ENCODE data around the gene NTNG1.

NTNG1 gene

DNA sequence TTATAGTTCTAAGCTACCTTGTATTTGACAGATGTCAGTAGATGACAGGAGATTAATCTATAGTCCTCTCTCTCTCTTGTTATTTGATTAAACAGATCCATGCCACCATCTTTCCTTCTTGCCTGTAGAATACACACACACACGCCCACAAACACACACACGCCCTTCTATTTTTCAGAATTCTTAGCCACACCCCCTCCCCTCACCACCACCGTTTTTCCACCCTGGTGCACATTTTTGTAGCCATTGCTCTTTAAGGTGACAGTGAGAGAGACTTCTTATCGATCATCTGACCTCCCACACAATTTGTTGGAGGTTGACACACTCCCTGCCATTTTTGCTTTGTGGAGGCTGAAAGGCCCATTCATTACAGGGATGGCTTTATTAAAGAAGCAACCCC lies 123.2 kb downstream of the NTNG1 start:
- no peak for FAIRE-seq

DNA sequence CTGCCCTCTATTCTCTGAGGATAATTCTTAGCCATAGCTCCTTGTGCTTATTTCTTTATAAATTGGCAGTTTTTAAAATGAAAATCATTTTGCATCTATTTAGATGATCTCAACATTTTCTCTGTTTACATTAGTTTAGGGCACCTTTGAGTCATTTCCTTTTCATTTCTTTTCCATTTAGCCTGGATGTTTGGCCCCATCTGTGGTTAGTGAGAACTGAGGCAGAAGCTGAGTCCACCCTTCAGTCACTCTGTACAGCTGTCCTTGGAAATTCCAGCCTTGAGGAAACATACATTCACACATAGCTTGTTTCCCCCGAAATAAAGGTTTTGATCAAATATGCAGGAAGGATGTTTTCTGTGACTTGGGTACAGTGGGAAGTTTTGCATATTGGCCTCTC lies 123.7 kb downstream of the NTNG1 start:
- FAIRE-seq: no peak

DNA sequence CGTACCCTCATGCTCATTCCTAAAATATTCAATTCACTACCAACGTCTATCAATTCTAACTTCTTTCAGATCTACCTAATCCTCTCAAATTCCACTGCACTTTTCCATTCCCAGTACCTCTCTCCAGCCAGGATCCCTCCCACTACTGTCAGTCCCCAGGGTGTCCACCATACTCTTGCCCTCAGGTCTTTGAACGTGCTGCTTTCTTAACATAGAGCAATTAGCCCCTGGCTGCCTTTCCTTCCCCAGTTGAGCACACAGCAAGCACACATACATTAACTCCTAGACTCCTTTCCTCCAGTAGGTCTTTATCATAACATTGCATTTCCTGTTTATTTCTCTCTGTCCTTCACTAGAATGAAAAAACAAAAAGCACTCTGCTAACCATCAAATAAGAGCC lies 126.7 kb downstream of the NTNG1 start:
- no peak for FAIRE-seq

DNA sequence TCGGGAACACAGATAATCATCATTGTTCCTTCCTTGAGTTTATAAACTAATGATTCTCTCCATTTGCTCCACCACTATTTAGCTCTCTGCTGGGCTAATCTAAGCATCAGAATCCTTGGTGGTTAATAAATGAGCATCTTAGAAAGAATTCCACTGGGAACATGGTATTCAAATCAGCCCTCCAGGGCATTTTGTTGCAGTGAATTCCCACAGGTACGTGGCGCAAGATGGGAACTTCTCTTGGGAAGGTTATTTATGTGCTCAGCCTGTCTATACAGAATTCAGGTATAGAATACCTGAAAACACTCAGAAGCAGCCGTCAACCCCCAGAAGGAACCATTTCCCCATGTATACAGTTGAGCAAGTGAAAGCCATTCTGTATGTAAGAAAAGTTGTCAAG lies 131.5 kb downstream of the NTNG1 start:
- no peak for FAIRE-seq

DNA sequence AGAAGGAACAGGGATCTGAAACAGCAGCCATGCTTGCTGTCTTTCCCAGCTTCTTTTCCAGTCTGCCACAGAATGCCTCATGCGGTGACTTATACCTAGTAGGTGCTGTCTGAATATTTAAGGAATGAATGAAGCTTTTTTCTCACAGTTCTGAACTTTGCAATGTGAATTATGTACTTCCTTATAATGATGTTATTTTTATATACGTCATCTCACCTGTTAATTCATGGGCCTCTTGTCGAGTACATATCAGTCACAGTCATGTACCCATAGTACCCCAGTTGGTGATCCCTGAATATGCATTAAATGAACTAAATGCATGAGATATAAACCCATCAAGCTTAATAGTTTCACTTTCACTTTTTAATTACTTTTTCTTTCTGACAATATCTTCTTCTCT lies 132.7 kb downstream of the NTNG1 start:
- FAIRE-seq: no peak

DNA sequence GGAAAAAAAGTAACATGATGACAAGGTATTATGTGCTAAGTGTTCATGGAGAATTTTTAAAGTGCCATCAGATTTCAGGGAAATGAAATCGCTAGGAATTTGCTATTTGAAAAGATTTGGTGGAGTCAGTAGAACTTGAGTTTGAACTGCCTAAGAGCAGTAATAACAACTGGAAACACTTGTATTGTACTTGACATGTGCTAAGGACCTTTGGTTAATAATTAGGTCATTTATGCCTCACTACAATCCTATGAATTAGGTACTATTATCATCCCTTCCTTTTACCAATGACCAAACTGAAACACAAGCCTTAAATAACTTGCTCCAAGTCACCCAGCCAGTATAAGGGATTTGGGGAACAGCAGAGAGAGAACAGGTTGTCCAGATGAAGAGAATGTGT lies 133.4 kb downstream of the NTNG1 start:
- no peak for FAIRE-seq

DNA sequence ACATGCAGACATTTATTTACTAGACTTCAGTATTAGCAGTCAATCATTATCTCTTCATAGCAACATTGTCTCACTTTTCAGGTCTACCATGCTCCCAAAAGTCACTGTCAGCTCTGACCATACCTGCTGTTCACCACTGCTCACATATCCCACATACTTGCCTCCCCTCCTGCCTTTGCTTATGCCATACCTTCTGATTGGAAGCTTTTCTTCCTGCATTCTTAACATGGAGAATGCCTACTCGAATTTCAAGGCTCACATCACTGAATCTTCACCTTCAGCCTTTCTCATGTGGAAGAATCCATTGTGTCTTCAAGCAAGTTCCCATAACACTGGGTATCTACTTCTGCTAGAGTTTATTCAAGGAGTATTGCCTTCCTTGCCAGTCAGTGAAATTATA lies 135.4 kb downstream of the NTNG1 start:
- FAIRE-seq: no peak

DNA sequence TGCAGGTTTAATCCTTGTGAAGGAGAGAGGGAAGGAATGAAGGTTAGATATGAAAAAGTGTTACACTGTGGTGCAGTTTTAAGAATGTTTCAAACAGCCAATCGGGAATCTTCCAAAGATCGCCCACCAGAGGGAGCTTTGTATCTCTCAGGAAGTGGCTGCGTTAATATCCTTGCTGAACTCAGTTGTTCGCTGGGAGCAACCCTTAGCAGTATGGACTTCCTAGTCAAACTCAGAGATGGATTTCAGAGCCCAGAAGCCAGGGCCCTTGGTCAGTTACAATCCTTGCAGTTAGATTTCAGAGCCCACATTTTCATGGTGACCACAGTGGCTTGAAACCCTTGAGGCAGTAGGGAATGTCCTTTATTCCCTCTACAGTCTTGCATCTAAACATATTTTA lies 136.2 kb downstream of the NTNG1 start:
- FAIRE-seq: no peak

DNA sequence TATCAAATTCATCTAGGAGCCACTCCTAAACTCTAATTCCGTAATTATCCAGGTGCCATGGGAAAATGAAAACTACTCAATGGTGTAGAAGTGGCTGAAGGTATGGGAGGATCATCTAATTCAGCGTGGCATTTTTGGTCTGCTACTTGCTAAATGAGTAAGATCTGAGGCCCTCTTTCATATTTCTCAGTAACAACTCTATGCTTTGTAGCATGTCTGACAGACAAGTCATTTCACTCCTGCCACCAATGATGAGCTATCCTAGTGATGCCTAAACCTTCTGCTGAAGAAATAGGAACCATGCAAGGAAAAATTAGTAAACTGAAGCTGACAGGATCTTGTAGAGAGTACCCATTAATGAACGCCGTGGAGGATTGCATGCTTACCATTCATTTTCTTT lies 145.3 kb downstream of the NTNG1 start:
- no peak for FAIRE-seq

DNA sequence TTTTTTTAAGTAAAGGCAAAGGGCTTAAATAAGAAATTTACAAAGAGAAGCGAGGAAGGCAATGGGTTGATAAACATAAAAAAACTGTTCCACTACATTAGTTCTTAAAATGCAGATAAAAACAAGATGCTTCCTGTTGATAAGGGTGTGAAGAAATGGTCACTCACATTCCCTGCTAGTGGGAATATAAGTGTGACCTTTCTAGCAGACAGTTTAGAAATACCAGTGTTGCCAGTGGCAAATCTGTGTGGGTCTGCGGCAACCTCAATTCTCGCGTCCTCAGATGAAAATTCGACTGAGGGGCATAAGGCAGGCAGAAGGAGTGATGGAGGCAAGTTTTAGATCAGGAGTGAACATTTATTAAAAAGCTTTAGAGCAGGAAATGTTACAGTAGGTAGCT lies 151.1 kb downstream of the NTNG1 start:
- FAIRE-seq: no peak

DNA sequence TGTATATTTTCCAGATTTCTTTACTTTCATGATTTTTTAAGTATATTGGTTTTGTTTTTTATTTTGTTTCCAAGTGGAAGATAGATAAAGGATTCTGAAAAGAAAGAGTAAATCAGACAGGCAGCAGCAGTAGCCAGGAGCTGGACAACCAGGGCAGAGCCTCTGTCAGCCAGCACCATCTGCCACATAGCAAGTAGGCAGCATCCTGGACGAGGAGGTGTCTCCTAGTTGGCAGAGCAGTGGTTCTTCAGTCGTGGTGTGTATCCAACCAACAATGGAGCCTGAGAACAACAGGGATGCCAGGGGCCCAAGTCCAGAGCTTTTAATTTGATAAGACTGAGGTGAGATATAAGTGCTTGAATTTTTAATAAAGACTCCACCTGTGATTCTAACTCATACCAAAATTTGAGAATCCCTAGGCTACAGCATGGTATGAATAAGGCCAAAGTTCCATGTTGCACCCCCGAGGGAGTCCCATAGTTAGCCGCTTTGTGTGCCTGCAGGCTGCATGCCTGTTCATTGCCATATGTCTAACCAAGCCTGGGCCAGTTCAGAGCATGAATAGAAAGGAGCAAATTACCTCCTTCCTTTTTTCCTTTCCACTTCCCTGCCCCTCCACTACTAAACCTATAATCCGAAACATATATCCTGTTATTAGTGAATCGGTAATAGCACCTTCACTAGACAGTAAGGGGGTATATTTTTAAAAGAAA lies 153.2 kb downstream of the NTNG1 start:
- FAIRE-seq: no peak

DNA sequence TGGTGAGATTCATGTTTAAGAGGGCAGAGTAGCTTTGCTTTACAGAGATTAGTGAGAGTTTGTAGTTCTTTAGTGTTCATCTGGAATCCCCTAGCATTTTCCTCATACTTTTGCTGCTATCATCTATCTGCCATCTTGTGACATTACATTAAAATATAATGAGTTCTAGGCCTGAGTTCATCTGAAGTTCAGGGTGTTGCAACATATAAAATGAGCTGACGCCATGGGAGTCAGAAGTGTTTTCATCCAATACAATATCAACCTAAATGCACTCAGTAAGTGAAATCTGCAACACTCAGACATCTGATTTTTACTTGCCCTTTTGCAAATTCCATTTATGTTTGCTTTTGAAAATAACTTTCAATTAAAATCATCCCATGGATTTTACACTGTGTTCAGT lies 153.8 kb downstream of the NTNG1 start:
- FAIRE-seq: no peak

DNA sequence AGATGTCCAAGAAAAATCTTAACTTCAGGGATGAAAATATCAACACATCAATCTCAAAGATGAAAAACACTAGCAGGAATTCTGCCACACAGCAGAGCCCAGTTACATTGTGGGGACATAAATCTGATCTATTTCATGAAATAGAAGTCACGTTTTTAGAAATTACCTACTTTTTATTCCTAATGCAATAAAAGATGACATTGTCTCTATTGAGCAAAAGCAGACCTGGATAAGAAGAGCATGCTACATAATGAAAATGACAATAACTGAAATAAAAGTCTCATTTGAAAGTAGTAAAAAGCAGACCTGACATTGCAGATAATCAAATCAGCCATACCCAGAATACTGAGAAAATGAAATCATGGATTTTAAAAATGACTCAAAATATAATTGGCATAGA lies 156.8 kb downstream of the NTNG1 start:
- FAIRE-seq: no peak

DNA sequence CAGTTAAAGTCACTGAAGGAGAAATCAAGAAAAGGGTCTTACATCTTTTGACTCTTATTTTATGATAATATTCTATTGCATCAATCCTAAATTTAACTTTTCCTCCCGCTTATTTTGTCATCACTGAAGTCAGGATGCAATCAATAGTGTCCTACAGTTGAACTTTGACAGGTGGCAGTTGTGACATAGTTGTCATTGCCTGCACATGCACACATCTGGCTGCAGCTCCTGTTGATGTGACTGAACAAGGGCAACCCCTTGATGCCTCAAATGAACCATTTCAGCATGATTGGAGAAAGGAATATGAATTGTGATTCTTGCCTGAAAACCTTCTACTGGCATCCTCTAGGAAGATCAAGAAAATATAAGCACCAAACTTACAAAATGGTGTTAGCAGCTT lies 157.7 kb downstream of the NTNG1 start:
- FAIRE-seq: no peak

DNA sequence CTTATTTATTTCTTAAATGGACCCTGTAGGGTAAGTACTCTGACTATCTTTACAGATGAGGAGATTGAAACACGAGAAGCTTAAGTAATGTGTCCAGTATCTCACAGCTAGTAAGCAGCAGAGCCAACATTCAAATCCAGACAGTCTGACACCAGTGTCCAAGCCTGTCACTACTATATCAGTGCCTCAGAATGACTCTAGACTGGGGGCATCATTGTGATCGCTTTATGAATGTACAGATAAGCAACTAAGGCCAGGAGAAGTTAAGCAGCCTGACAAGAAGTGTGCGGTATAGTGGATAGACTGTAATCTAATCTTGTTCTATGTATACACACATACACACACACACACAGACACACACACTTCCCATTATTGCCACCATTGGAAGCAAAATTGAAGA lies 158.7 kb downstream of the NTNG1 start:
- FAIRE-seq: no peak

DNA sequence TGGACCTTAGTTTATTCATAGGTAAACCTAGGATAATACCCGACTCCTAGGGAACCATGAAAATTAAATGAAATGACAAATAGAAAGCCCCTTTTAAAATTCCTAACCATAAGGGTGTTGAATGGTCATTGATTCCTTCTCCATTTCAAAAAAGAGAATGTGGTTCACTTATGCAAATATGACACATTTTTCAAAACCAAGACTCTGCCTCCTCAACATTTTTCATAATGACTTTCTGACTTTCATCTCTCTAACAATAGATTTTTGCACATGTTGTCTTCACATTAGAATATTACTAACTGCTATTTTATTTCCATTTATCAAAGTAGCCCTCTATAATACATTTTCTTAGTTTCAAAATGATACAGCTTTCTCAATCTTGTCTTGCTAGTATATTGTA lies 169.1 kb downstream of the NTNG1 start:
- FAIRE-seq: no peak

DNA sequence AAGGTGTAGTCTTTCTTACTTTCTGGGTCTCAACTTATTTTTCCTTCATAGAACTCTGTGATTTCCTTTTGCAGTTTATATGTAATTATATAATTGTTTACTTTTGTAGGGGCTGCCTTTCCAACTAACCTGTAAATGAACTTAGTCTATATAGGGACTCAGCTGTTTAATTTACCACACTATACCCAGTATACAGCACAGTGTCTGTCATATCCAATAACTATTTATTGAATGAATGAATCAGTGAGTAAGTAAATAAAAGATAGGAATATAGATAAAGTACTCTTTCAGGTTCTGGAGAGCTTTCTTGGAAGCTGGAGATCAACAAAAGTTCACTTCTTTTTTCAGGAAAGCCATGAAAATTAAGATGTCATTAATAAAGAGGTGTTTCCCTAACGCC lies 174.8 kb downstream of the NTNG1 start:
- no peak for FAIRE-seq

DNA sequence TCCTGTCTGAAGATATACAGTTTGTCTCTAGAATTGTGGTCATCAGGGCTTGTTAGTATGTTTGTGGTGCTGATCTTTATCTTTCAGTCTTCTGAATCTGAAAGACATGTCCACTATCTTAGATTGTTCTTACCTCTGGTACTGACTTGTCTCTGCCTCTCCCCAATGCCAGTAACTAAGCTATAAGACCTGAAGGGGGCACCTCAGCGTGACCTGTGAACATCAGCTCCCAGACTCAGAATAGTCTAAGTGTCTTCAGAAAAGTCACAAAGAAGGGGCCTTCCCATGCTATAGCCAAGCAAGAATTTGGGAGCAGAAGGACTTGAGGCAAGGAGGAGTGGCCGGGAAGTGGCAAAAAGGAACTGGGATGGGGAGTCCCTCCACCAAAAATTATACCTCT lies 178.1 kb downstream of the NTNG1 start:
- no peak for FAIRE-seq

DNA sequence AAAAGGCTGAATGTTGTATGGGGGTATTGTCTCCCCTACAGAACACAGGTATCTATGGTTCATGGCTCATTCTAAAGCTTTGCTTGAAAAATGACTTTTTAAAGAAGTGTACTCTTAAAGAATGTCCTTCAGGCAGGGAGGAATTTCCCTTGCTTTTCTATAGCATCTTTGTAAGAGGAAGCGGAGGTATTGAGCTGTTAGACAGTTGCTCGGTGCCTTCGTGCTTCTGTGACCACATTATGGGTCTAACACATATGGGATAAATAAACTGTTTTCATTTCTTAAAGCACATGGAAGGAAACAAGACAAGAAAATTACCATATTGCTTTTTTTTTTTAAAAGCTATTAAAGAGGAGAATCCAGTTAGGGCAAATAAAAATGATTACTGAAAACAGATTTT lies 182.9 kb downstream of the NTNG1 start:
- FAIRE-seq: no peak

DNA sequence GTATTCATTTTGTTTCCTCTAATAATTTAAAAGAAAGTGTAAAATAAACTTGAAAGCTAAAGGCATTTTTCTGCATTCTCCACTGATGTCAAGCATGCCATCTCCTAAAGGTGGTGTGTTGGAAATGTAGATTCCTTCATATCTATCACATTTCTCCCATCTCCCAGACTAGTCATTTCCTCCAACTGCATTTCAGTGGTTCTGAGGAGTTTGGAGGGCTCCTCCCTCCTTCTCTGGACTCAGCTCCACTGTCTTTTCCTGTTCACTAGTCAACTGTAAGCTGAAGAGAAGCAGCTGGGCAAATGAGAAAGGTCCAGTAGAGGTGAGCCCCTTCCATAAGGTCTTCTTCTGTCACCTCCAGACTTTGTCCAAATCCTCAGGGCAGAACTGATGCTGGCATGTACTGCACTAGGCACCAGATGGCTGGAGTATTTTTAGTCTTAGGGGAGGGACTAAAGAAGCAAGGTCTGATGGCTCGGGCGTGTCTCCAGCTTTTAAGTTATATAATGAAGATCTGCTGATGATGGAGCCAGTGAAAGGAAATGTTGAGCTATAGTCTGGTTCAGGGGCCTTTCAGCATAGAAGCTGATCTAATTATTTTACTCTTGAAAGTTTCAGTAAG lies 186.1 kb downstream of the NTNG1 start:
- FAIRE-seq: no peak

DNA sequence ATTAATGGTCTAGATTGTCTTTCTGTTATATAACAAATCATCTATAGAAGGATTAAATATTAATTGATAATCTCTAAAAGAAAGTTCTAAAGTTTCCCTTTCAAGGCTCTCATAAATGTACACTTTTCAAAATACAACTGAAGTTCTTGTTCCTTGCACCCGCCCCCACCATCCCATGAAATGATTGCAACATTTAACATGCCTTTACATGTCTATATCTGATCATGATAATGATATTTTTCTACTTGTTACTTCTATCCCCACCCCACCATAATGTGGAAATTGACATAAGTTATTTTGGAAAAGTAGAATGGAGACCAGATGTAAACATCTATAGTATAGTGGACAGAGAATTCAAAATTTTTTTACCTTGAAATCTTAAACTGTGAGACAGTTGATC lies 186.6 kb downstream of the NTNG1 start:
- no peak for FAIRE-seq

DNA sequence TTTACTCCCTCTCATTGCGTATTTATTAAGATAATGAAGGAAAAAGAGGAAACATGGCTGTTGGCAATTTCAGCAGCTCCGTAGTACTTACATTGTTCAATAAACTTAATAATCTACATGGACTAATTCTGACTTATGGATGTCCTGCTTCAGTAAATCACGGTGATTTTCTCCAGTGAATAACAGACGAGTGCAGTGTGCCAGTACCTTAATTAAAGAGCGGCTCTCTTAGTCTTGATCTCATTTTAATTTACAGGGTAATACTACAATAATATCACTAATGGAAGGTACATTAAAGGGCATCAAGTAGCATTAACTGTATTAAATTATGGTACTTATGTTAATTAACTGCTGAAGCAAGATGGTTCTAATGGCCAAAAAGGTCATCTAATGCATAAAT lies 187.2 kb downstream of the NTNG1 start:
- FAIRE-seq: no peak

DNA sequence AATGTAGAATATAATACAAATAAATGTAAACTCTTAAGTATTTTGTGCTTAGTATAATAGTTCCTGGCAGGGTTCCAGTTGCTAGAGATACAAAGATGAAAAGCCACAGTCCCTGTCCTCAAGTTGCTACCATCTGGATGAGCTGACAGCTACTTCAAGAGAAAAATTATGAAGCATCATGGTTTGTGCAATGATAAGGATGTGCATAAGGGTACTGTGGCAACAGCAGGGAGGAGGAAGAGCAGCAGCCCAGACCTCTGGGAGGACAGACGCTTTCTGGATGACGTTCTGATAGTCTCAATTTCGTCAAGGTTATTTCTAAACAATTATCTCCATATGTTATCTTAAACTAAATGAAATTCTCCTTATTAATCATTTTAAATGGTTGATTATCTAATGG lies 198.9 kb downstream of the NTNG1 start:
- FAIRE-seq: no peak

DNA sequence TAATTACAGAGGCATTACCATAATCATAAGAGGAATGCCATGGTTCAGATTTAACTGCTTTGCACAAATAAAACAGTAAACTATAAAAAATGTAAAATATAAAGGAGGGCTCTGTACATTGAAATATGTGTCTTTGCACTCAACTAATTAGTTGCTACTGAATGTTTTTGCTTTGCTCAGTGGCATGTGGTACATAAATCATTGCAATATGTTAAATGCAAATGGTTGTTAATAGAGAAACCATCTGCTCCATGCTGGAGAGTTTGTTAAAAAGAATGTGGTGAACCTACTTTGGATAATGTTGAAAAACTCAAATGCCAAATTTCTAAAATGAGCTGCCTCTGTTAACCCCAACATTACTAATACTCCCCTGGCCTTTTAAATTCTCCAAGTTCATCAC lies 201.5 kb downstream of the NTNG1 start:
- FAIRE-seq: no peak

DNA sequence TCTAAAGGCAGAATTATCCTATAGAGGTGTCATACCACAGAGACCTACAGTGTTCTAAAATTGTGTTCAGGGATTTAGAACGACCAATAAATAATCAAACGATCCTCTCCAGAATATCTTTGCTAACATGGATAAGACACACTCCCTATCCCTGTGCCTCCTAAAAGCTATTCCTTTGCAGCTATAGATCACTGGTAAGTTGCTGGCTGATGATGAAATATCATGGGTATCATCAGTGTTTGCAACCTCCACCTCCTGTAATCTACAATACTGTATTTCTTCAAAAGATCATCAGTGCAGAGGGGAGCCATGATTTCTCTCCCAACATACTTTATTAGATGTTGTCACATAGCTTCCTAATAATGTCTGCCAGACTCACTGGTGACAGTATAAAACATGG lies 201.9 kb downstream of the NTNG1 start:
- FAIRE-seq: no peak

Data from G401.6 (cell line).